ENCODE measurements around the gene PANK1. TPM values are rescaled to one million over a fixed set of nuclear protein-coding genes. Genes with fewer than 3 reads are reported as not detected.

Gene PANK1
- total RNA-seq, 1 donor from 2014 or later = 32.5 TPM

DNA sequence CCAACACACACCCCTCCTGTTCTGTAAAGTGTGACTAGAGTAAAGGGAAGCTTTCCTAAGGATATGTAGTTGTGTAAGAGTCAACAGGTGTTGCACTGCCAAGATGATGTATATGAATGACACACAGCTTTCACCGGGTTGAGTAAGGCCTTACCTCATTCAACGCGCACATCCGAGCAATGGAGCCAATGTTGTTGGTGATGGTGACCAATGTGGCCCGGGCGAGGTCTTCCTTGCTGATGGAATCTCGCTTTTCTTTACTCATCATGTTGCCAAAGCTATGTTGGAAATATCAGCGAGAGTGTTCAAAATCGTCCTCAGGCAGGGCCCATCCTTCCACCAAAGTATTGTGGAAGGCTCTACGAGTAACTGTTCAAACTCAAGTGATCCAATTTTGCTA lies 52.0 kb downstream of the PANK1 start:
- Mint-ChIP-seq H3K9me3 (no peaks in the 10 kb centered on the region), H3K27ac (no peak overlapping the region), H3K4me3 (no peak overlapping the region), H3K27me3 (no peaks in the 10 kb centered on the region), H3K4me1 (ENCODE audit: unreplicated experiment) (no peaks in the 10 kb centered on the region), H3K36me3 (peaks cover 38% of the 10 kb centered on the region)
- DNase-seq (ENCODE audit: extremely low spot score, unreplicated experiment) = no peak
- TF ChIP-seq, protein P1, sequence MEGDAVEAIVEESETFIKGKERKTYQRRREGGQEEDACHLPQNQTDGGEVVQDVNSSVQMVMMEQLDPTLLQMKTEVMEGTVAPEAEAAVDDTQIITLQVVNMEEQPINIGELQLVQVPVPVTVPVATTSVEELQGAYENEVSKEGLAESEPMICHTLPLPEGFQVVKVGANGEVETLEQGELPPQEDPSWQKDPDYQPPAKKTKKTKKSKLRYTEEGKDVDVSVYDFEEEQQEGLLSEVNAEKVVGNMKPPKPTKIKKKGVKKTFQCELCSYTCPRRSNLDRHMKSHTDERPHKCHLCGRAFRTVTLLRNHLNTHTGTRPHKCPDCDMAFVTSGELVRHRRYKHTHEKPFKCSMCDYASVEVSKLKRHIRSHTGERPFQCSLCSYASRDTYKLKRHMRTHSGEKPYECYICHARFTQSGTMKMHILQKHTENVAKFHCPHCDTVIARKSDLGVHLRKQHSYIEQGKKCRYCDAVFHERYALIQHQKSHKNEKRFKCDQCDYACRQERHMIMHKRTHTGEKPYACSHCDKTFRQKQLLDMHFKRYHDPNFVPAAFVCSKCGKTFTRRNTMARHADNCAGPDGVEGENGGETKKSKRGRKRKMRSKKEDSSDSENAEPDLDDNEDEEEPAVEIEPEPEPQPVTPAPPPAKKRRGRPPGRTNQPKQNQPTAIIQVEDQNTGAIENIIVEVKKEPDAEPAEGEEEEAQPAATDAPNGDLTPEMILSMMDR (conservative IDR thresholded peaks at IDR 0.05) = no peak

DNA sequence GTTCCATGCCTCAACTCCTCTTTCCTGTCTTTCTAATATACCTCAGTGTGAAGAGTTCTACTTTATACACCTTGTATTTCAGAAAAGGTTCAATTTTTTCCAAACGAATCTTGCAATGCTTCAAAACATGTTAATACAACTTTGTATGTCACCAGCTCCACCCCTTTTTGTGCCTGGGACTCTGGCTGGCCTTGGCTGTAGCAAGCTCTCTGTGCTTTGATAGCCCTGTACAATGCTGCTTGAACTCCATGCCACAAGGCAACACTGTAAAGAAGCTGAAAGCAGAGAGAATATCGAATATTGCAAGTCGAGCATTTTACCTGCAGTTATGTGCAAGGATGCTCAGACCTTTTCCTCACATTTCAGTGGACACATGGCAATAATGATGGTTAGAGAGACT lies 52.5 kb downstream of the PANK1 start:
- no peak overlapping the region for H3K27ac Mint-ChIP-seq

DNA sequence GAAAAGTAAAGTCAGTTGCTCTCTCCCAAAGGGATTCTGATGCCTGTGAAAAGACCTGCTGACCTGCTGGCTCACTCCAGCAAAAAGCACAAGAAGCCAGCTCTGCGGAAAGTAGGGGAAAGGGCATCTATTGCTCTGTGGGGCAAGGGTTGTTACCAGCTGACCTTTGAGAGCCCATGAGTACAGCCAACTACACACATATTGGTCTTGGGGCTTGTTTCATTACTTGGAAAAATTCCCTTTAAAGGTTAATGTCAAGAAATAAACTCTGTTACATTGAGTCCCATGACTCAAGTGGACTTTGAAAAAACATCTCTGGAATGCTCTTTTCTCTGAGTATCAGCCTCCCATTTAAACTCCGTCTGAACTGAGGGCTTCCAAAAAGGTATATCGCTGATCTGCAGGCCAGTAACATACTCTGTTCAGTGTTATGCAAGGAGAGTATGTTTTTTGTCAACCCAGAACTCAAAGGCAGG lies 53.2 kb downstream of the PANK1 start:
- H3K4me3 Mint-ChIP-seq = no peak overlapping the region
- peaks cover 40% of the 10 kb centered on the region for H3K36me3 Mint-ChIP-seq
- no peak for DNase-seq (ENCODE audit: extremely low spot score, unreplicated experiment)
- no peaks in the 10 kb centered on the region for H3K4me1 Mint-ChIP-seq (ENCODE audit: unreplicated experiment)
- H3K27ac Mint-ChIP-seq = no peak overlapping the region
- H3K27me3 Mint-ChIP-seq = no peaks in the 10 kb centered on the region
- H3K9me3 Mint-ChIP-seq = no peaks in the 10 kb centered on the region
- TF ChIP-seq, protein P1 (conservative IDR thresholded peaks at IDR 0.05) = no peak

More for the DNA sequence above, 52.5 kb downstream of the PANK1 start:
- Mint-ChIP-seq H3K4me1 (ENCODE audit: unreplicated experiment) (no peaks in the 10 kb centered on the region), H3K4me3 (no peak overlapping the region), H3K36me3 (peaks cover 39% of the 10 kb centered on the region), H3K27me3 (no peaks in the 10 kb centered on the region), H3K9me3 (no peaks in the 10 kb centered on the region)
- TF ChIP-seq, protein P1 (conservative IDR thresholded peaks at IDR 0.05) = no peak
- no peak for DNase-seq (ENCODE audit: extremely low spot score, unreplicated experiment)

DNA sequence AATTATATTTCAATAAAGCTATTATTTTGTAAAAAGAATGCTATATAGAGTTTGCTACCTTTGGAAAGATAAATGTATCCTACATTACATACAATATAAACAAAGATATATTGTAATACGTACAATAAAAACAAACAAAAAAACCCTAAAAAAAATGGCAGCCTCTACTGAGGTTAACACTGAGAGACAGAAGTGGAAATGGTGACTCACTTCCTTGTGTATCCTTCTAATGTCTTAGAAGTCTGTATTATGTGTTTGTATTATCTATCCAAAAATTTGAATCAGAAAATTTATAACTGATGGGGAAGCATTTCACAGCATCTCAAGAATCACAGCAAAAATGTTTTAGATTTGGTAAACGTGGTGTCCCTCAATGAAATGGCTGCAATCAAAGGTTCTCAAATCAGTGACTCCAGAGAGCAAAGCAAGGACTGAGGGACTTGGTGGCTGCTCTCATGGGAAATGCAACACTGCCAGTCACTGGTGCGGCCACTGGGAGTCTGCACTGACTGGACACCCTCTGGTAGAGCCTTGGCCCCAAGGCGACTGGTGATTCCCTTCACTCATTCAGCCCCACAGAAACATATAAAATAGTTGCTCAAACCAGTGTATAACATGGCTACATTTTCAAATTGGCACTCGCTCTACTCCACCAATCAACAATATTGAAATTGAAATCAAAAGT lies 53.8 kb downstream of the PANK1 start:
- H3K27me3 Mint-ChIP-seq = no peaks in the 10 kb centered on the region
- no peak overlapping the region for H3K27ac Mint-ChIP-seq
- no peak for DNase-seq (ENCODE audit: extremely low spot score, unreplicated experiment)
- H3K36me3 Mint-ChIP-seq = peaks cover 42% of the 10 kb centered on the region
- TF ChIP-seq, protein P1 (conservative IDR thresholded peaks at IDR 0.05) = no peak
- H3K4me1 Mint-ChIP-seq (ENCODE audit: unreplicated experiment) = no peaks in the 10 kb centered on the region
- no peaks in the 10 kb centered on the region for H3K9me3 Mint-ChIP-seq
- H3K4me3 Mint-ChIP-seq = no peak overlapping the region

DNA sequence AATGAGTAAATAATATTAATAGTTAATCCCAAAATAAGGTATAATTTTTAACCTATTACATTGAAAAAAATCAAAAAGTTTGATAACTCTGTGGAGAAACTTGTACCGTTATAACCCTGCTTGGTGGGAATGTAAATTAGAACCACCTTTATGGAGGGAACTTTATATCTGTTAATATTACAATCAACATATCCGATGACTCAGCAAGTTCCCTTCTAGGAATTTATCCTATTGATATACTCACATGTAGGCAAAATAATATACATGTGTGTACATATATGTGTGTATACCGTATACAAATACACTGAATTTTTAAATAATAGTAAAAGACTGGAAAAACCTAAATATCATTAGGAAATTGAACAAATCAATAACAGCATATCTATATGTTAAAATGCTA lies 54.7 kb downstream of the PANK1 start:
- no peak overlapping the region for H3K4me3 Mint-ChIP-seq
- no peaks in the 10 kb centered on the region for H3K4me1 Mint-ChIP-seq (ENCODE audit: unreplicated experiment)
- H3K27me3 Mint-ChIP-seq = no peaks in the 10 kb centered on the region
- TF ChIP-seq, protein P1 (conservative IDR thresholded peaks at IDR 0.05) = no peak
- no peaks in the 10 kb centered on the region for H3K9me3 Mint-ChIP-seq
- DNase-seq (ENCODE audit: extremely low spot score, unreplicated experiment) = no peak
- H3K36me3 Mint-ChIP-seq = peaks cover 48% of the 10 kb centered on the region
- H3K27ac Mint-ChIP-seq = no peak overlapping the region

All from type B pancreatic cell (in vitro differentiated cells).